ENCODE results near the gene RANBP17.
"Not testable (repeated sequence)": the region's sequence is repeated elsewhere in the genome, so short reads cannot be mapped to it uniquely, and the experiment has no call there.

RANBP17 gene

GRCh38 chr5:170870390-170870789 is 8.6 kb downstream of the RANBP17 start:
- not testable (repeated sequence) for DNase-seq

- DNase-seq, result no peak
Observed at GRCh38 chr5:170874017-170874416, 12.2 kb downstream of the RANBP17 start.

GRCh38 chr5:170875811-170876210 is 14.0 kb downstream of the RANBP17 start:
- no peak for DNase-seq

- DNase-seq, result no peak
Observed at GRCh38 chr5:170880084-170880483, 18.3 kb downstream of the RANBP17 start.

GRCh38 chr5:170882345-170882744 is 20.5 kb downstream of the RANBP17 start:
- no peak for DNase-seq

GRCh38 chr5:170885256-170885655 is 23.4 kb downstream of the RANBP17 start:
- DNase-seq, result no peak

- no peak for DNase-seq
Observed at GRCh38 chr5:170885809-170886208, 24.0 kb downstream of the RANBP17 start.

- no peak for DNase-seq
Observed at GRCh38 chr5:170886210-170886894, 24.5 kb downstream of the RANBP17 start.

GRCh38 chr5:170892196-170892595 is 30.4 kb downstream of the RANBP17 start:
- DNase-seq, result no peak

GRCh38 chr5:170894665-170895064 is 32.8 kb downstream of the RANBP17 start:
- no peak for DNase-seq

GRCh38 chr5:170896779-170897178 is 35.0 kb downstream of the RANBP17 start:
- no peak for DNase-seq

- no peak for DNase-seq
Observed at GRCh38 chr5:170903075-170903474, 41.3 kb downstream of the RANBP17 start.

GRCh38 chr5:170907758-170908157 is 45.9 kb downstream of the RANBP17 start:
- DNase-seq, result no peak

- no peak for DNase-seq
Observed at GRCh38 chr5:170913573-170913972, 51.8 kb downstream of the RANBP17 start.

- DNase-seq, result no peak
Observed at GRCh38 chr5:170917113-170917512, 55.3 kb downstream of the RANBP17 start.

GRCh38 chr5:170920196-170920595 is 58.4 kb downstream of the RANBP17 start:
- DNase-seq, result no peak

GRCh38 chr5:170922331-170922730 is 60.5 kb downstream of the RANBP17 start:
- DNase-seq, result not testable (repeated sequence)

GRCh38 chr5:170923910-170924620 is 62.2 kb downstream of the RANBP17 start:
- DNase-seq, result no peak

- not testable (repeated sequence) for DNase-seq
Observed at GRCh38 chr5:170935534-170936218, 73.9 kb downstream of the RANBP17 start.

- no peak for DNase-seq
Observed at GRCh38 chr5:170937072-170937471, 75.3 kb downstream of the RANBP17 start.

- no peak for DNase-seq
Observed at GRCh38 chr5:170937914-170938313, 76.1 kb downstream of the RANBP17 start.

- DNase-seq, result no peak
Observed at GRCh38 chr5:170939178-170939577, 77.4 kb downstream of the RANBP17 start.

- DNase-seq, result no peak
Observed at GRCh38 chr5:170941788-170942187, 80.0 kb downstream of the RANBP17 start.

GRCh38 chr5:170945275-170945674 is 83.5 kb downstream of the RANBP17 start:
- DNase-seq, result no peak

All from GF-D8 (cell line).